Hematopoietic multipotent progenitor cell treated with erythropoietin and hydrocortisone succinate and interleukin-3 and kit ligand, for 6 days (in vitro differentiated cells): ENCODE results near the gene TMEM126B.
A peak's percentile ranks its signal among the peaks of the same experiment; 100 is the strongest.

ENCODE experiments used
- DNase-seq: peaks from one replicate; pipeline ENCODE4 v3.0.0-alpha.2; 2015

TMEM126B gene

DNA sequence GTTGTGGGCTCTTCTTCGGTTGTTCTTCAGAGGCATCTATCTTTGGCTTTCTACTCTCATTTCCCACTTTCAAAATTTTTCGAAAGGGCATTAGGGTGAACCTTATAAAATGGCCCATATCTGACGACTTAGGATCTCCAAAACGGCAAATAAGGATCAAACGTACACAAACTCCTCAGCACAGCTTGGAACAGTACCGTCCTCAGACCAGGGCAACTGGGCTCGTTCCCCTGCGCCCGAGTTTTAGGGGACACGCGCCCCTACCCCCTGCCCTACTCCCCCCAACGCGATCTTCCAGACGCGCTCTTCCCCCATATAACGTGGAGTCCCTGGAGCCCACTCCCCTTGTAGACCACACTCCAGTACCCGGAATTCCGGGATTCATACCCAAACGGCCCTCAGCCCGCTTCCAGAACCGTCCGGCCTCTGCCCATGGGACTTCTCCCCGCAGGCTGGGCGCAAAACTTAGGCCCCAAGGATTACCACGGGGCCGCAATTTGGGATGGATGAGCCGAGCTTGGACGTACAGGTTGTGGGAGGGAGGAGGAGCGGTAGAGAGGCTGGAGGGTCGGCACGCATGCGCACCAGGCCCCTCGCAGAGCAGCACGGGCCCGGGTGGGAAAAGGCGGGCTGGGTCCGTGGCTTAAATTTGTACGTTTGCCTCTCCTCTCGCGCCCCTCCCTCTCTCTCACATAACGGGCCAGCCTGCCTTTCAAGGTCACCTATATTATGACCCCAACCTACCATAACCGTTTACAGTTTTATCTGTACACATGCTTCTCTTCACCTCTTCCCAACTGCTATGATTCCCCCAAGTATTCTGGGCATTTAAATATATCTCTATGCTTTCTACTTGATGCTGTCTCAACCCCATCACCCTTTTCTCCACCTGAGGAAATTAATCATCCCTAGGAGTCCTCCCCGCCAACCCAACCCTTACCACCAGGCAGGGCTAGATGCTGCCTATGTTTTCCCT lies 54.2 kb downstream of the TMEM126B start:
- DNase-seq, result peak; percentile 79

DNA sequence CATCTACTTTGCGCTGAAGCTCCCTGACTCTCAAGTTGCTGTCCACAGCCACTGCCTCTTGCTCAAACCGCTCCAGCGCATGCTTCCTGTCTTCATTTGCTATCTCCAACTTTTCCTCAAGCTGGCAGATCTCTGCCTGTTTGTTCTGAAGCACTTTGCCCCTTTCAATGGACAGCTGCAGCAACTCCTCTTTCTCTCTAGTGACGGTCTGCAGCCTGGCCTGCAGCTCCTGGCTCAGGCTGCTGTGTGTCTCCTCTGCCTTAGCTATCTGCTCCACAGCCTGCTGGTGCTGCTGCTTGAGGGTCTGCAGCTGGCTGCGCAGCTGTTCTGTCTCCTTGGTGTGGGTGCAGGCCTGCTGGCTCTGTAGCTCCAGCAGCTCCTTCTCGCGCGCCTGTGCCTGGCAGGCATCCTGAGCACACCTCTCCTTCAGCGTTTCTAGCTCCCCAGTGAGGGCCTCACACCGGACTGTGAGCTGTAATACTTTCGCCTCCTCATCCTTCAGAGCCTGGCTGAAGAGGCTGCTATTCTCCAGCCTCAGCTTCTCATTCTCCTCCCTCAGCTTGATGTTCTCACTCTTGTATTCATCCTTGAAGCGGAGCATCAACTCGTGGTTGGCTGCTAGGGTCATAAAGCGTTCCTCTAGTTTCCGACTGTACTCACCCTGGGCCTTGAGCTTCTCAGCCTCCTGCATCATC lies 56.9 kb downstream of the TMEM126B start:
- DNase-seq, result no peak

DNA sequence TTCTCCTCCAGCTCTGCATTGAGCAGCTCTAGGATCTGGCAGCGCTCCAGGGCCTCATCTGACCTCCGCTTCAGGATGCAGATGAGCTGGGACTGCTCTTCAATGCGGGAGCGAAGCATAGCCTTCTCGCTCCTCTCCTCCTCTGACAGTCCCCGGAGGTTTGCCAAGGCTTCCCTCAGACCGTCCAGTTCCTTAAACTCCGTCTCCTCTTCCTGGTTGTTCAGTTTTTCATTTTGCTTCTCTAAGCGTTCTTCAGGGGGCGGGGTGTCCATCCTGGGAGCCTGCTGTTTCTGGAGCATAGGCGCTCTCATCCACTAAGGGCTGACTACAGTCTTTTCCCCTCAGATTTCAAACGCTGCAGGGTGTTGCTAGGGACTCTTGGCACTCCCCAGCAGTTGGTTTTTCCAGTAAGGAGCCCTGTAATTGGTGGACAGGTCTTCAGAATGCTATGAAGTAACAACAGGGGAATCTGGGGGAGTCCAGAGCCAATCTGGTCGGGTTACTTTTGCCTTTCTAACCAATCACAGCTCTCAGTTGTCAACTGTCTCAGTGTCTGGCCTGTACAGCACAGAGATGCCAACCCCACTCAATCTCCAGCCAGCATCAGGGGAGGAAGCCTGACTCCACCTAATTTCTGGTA lies 57.5 kb downstream of the TMEM126B start, which contains the start of gene CCDC89:
Gene CCDC89 (minus strand): TSS at position 376 of the 640 bp plus-strand sequence. CDS start 65 bp downstream, at position 311.
- DNase-seq, result no peak
